ENCODE results near the gene MAMDC4. TPM values are rescaled to one million over a fixed set of nuclear protein-coding genes. Genes with fewer than 3 reads are reported as not detected.

The MAMDC4 gene
- total and polyA plus RNA-seq, 2 of the 8 experiments (the other 6 are each of a cell fraction or from before 2014, with no cell fraction given), result 3.1 to 4.5 TPM

DNA sequence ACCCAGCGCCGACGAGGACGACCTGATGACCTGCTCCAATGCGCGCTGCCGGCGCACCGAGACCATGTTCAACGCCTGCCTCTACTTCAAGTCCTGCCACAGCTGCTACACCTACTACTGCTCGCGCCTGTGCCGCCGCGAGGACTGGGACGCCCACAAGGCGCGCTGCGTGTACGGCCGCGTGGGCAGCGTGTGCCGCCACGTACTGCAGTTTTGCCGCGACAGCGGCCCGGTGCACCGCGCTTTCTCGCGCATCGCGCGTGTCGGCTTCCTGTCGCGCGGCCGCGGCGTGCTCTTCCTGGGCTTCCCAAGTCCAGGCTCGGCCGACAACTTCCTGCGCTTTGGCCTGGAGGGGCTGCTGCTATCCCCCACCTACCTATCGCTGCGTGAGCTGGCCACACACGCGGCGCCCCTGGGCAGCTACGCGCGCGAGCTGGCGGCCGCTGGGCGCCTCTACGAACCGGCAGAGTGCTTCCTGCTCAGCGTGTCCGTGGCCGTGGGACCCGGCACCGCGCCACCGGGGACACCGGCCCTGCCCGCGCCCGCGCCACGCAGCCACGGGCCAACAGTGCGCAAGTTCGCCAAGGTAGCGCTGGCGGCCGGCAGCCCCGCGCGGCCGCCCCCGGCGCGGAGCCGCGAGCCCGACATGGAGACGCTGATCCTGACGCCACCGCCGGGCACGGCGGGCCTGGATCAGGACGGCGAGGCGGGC is 5.6 kb upstream of the MAMDC4 start (continued):
- TF ChIP-seq, protein P1, sequence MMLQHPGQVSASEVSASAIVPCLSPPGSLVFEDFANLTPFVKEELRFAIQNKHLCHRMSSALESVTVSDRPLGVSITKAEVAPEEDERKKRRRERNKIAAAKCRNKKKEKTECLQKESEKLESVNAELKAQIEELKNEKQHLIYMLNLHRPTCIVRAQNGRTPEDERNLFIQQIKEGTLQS (IDR thresholded peaks at IDR 0.05; ENCODE audit: insufficient read depth, low read depth, low read length), result no peak
- TF ChIP-seq, protein P2, sequence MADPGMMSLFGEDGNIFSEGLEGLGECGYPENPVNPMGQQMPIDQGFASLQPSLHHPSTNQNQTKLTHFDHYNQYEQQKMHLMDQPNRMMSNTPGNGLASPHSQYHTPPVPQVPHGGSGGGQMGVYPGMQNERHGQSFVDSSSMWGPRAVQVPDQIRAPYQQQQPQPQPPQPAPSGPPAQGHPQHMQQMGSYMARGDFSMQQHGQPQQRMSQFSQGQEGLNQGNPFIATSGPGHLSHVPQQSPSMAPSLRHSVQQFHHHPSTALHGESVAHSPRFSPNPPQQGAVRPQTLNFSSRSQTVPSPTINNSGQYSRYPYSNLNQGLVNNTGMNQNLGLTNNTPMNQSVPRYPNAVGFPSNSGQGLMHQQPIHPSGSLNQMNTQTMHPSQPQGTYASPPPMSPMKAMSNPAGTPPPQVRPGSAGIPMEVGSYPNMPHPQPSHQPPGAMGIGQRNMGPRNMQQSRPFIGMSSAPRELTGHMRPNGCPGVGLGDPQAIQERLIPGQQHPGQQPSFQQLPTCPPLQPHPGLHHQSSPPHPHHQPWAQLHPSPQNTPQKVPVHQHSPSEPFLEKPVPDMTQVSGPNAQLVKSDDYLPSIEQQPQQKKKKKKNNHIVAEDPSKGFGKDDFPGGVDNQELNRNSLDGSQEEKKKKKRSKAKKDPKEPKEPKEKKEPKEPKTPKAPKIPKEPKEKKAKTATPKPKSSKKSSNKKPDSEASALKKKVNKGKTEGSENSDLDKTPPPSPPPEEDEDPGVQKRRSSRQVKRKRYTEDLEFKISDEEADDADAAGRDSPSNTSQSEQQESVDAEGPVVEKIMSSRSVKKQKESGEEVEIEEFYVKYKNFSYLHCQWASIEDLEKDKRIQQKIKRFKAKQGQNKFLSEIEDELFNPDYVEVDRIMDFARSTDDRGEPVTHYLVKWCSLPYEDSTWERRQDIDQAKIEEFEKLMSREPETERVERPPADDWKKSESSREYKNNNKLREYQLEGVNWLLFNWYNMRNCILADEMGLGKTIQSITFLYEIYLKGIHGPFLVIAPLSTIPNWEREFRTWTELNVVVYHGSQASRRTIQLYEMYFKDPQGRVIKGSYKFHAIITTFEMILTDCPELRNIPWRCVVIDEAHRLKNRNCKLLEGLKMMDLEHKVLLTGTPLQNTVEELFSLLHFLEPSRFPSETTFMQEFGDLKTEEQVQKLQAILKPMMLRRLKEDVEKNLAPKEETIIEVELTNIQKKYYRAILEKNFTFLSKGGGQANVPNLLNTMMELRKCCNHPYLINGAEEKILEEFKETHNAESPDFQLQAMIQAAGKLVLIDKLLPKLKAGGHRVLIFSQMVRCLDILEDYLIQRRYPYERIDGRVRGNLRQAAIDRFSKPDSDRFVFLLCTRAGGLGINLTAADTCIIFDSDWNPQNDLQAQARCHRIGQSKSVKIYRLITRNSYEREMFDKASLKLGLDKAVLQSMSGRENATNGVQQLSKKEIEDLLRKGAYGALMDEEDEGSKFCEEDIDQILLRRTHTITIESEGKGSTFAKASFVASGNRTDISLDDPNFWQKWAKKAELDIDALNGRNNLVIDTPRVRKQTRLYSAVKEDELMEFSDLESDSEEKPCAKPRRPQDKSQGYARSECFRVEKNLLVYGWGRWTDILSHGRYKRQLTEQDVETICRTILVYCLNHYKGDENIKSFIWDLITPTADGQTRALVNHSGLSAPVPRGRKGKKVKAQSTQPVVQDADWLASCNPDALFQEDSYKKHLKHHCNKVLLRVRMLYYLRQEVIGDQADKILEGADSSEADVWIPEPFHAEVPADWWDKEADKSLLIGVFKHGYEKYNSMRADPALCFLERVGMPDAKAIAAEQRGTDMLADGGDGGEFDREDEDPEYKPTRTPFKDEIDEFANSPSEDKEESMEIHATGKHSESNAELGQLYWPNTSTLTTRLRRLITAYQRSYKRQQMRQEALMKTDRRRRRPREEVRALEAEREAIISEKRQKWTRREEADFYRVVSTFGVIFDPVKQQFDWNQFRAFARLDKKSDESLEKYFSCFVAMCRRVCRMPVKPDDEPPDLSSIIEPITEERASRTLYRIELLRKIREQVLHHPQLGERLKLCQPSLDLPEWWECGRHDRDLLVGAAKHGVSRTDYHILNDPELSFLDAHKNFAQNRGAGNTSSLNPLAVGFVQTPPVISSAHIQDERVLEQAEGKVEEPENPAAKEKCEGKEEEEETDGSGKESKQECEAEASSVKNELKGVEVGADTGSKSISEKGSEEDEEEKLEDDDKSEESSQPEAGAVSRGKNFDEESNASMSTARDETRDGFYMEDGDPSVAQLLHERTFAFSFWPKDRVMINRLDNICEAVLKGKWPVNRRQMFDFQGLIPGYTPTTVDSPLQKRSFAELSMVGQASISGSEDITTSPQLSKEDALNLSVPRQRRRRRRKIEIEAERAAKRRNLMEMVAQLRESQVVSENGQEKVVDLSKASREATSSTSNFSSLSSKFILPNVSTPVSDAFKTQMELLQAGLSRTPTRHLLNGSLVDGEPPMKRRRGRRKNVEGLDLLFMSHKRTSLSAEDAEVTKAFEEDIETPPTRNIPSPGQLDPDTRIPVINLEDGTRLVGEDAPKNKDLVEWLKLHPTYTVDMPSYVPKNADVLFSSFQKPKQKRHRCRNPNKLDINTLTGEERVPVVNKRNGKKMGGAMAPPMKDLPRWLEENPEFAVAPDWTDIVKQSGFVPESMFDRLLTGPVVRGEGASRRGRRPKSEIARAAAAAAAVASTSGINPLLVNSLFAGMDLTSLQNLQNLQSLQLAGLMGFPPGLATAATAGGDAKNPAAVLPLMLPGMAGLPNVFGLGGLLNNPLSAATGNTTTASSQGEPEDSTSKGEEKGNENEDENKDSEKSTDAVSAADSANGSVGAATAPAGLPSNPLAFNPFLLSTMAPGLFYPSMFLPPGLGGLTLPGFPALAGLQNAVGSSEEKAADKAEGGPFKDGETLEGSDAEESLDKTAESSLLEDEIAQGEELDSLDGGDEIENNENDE (IDR thresholded peaks at IDR 0.05; ENCODE audit: insufficient replicate concordance, low read length), result no peak
- TF ChIP-seq SAP30 (IDR thresholded peaks at IDR 0.05; ENCODE audit: insufficient read depth, insufficient replicate concordance, low read length), result no peak
- TF ChIP-seq CHD2 (IDR thresholded peaks at IDR 0.05; ENCODE audit: low read length), result no peak
- TF ChIP-seq RBBP5 (IDR thresholded peaks at IDR 0.05; ENCODE audit: borderline replicate concordance, low read depth, low read length), result peak; percentile 31; the same call in 1 of the 2 replicates
- no peak for TF ChIP-seq HDAC6 (IDR thresholded peaks at IDR 0.05; ENCODE audit: low read depth, low read length)
- TF ChIP-seq TEAD4 (IDR thresholded peaks at IDR 0.05; ENCODE audit: low read depth, low read length), result no peak
- no peak for TF ChIP-seq SP1 (IDR thresholded peaks at IDR 0.05; ENCODE audit: low read depth, low read length)
- peak; percentile 74 for TF ChIP-seq KDM4A (IDR thresholded peaks at IDR 0.05; ENCODE audit: low read depth, low read length, severe bottlenecking)

Data from H1 (cell line).